OCI-LY3 (cell line): ENCODE results near the gene AKIRIN2.

Experiments
- CTCF ChIP-seq: fragments of 200-600, 300-600 bp; sonication (generic); IDR thresholded peaks from 2 replicates; pipeline ENCODE4 v1.5.1; 2014; ENCODE audit warnings: antibody characterized with exemption, low read length, low read depth
- EZH2phosphoT487 ChIP-seq: fragments of 200-600 bp; shearing (Covaris generic); IDR thresholded peaks from 2 replicates; pipeline ENCODE4 v1.6.1; 2018; ENCODE audit warnings: antibody characterized with exemption, mixed run types, low read depth

- no peak for TF ChIP-seq CTCF
- no peak for TF ChIP-seq EZH2phosphoT487
Measured at GRCh38 chr6:87628424-87628823, 73.6 kb downstream of the AKIRIN2 start.
